Measurements from ENCODE around the gene EFS. TPM values are rescaled to one million over a fixed set of nuclear protein-coding genes. Genes with fewer than 3 reads are reported as not detected.

Gene EFS
- total and polyA plus RNA-seq, 10 of the 15 experiments (the other 5 are each of a cell fraction or from before 2014, with no cell fraction given) = 0.08 TPM; not detected in 9

GRCh38 chr14:23320584-23321571 is 44.1 kb downstream of the EFS start, which contains the start of gene PABPN1 (continued):
- TF ChIP-seq BCL3 (IDR thresholded peaks at IDR 0.05; ENCODE audit: borderline replicate concordance, insufficient read depth, low read depth, low read length, poor library complexity, severe bottlenecking) (no peak), GATAD2B (conservative IDR thresholded peaks at IDR 0.05; ENCODE audit: low read depth) (no peak), ZNF384 (IDR thresholded peaks at IDR 0.05; ENCODE audit: borderline replicate concordance, low read depth, low read length) (no peak), SIX5 (IDR thresholded peaks at IDR 0.05; ENCODE audit: low read depth, low read length, severe bottlenecking) (no peak), KAT2A (conservative IDR thresholded peaks at IDR 0.05; ENCODE audit: control insufficient read depth, low read depth, low read length) (no peak), USF2 (IDR thresholded peaks at IDR 0.05; ENCODE audit: borderline replicate concordance, low read depth, low read length) (peak; percentile 71), IKZF2 (IDR thresholded peaks at IDR 0.05) (peak in 1 of 2 experiments; percentile 15; a peak in 2 of 4 replicates), RFX5 (IDR thresholded peaks at IDR 0.05; ENCODE audit: low read depth, low read length) (peak; percentile 48), NR2C2 (IDR thresholded peaks at IDR 0.05; ENCODE audit: borderline replicate concordance, control insufficient read depth, insufficient read length, low read depth) (no peak), TAF1 (IDR thresholded peaks at IDR 0.05; ENCODE audit: borderline replicate concordance, low read depth, low read length) (peak; percentile 76; the same call in 1 of the 2 replicates), NFIC (IDR thresholded peaks at IDR 0.05; ENCODE audit: low read depth, low read length) (peak; percentile 29; the same call in 1 of the 2 replicates), CBX3 (IDR thresholded peaks at IDR 0.05; ENCODE audit: borderline replicate concordance, low read depth) (no peak), ZSCAN29 (IDR thresholded peaks at IDR 0.05) (no peak), BCL11A (IDR thresholded peaks at IDR 0.05; ENCODE audit: low read depth, low read length) (no peak), NFYA (IDR thresholded peaks at IDR 0.05; ENCODE audit: borderline replicate concordance, low read depth, low read length) (peak; percentile 84)
- TF ChIP-seq, protein P1, sequence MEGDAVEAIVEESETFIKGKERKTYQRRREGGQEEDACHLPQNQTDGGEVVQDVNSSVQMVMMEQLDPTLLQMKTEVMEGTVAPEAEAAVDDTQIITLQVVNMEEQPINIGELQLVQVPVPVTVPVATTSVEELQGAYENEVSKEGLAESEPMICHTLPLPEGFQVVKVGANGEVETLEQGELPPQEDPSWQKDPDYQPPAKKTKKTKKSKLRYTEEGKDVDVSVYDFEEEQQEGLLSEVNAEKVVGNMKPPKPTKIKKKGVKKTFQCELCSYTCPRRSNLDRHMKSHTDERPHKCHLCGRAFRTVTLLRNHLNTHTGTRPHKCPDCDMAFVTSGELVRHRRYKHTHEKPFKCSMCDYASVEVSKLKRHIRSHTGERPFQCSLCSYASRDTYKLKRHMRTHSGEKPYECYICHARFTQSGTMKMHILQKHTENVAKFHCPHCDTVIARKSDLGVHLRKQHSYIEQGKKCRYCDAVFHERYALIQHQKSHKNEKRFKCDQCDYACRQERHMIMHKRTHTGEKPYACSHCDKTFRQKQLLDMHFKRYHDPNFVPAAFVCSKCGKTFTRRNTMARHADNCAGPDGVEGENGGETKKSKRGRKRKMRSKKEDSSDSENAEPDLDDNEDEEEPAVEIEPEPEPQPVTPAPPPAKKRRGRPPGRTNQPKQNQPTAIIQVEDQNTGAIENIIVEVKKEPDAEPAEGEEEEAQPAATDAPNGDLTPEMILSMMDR (IDR thresholded peaks at IDR 0.05 in 2 of 3, conservative IDR thresholded peaks at IDR 0.05 in 1 of 3; ENCODE audit: control insufficient read depth in 2 of 3, extremely low read depth in 1 of 3, insufficient read depth in 1 of 3, low read depth in 3 of 3, low read length in 3 of 3) = no peak
- TF ChIP-seq, protein P2, sequence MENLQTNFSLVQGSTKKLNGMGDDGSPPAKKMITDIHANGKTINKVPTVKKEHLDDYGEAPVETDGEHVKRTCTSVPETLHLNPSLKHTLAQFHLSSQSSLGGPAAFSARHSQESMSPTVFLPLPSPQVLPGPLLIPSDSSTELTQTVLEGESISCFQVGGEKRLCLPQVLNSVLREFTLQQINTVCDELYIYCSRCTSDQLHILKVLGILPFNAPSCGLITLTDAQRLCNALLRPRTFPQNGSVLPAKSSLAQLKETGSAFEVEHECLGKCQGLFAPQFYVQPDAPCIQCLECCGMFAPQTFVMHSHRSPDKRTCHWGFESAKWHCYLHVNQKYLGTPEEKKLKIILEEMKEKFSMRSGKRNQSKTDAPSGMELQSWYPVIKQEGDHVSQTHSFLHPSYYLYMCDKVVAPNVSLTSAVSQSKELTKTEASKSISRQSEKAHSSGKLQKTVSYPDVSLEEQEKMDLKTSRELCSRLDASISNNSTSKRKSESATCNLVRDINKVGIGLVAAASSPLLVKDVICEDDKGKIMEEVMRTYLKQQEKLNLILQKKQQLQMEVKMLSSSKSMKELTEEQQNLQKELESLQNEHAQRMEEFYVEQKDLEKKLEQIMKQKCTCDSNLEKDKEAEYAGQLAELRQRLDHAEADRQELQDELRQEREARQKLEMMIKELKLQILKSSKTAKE (IDR thresholded peaks at IDR 0.05; ENCODE audit: low read depth, poor library complexity, severe bottlenecking) = peak; percentile 88
- TF ChIP-seq, protein P3, sequence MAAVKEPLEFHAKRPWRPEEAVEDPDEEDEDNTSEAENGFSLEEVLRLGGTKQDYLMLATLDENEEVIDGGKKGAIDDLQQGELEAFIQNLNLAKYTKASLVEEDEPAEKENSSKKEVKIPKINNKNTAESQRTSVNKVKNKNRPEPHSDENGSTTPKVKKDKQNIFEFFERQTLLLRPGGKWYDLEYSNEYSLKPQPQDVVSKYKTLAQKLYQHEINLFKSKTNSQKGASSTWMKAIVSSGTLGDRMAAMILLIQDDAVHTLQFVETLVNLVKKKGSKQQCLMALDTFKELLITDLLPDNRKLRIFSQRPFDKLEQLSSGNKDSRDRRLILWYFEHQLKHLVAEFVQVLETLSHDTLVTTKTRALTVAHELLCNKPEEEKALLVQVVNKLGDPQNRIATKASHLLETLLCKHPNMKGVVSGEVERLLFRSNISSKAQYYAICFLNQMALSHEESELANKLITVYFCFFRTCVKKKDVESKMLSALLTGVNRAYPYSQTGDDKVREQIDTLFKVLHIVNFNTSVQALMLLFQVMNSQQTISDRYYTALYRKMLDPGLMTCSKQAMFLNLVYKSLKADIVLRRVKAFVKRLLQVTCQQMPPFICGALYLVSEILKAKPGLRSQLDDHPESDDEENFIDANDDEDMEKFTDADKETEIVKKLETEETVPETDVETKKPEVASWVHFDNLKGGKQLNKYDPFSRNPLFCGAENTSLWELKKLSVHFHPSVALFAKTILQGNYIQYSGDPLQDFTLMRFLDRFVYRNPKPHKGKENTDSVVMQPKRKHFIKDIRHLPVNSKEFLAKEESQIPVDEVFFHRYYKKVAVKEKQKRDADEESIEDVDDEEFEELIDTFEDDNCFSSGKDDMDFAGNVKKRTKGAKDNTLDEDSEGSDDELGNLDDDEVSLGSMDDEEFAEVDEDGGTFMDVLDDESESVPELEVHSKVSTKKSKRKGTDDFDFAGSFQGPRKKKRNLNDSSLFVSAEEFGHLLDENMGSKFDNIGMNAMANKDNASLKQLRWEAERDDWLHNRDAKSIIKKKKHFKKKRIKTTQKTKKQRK (IDR thresholded peaks at IDR 0.05; ENCODE audit: low read depth, low read length) = peak; percentile 98
